ENCODE measurements around the gene RIN3. TPM values are rescaled to one million over a fixed set of nuclear protein-coding genes. Genes with fewer than 3 reads are reported as not detected.

RIN3 gene
- total RNA-seq, 4 donors from 2014 or later = 3.0 to 8.7 (median 7.5) TPM

DNA sequence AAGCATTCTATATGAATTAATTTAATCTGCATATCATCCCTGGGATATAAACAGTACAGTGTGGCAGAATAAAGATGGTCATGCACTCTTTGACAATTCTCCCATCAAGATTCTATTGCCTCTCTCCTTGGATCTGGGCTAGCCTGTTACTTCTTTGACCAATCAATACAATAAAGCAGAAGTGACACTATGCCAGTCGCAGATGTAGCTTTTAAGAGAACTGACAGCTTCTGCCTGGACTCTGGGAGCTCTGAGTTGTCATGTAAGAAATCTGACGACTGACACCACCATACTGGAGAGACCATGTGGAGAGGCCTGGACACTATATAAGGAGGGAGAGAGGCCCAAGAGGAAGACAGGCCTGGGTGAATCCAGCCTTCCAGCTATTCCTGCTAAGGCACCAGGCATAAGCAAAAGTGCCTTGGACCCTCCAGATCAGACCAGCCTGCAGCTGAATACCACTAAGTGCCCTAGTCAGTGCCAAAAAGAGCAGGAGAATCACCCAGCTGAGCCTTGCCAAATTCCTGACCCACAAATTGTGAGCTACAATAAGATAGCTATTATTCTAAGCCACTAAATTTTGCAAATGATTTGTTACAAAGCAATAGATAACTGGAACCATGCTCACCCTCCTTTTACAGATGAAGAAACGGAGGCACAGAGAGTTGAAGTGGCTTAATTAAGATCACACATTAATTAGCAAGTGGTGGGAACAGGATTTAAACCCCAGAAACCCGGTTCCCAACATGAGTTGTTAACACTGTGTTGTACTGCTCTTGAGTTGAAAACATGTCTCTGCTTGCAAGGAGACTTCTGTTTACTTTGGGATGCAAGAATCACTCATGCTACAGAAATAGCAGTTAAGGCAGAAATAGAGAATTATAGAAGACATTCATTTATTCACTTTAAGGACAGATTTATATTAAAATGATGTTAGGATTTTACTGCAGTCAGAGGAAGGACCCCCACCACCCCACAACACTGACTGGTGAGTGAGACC, 84.6 kb downstream of the RIN3 start:
- no peak for TF ChIP-seq POLR2A (IDR thresholded peaks at IDR 0.05)
- TF ChIP-seq, protein P1, sequence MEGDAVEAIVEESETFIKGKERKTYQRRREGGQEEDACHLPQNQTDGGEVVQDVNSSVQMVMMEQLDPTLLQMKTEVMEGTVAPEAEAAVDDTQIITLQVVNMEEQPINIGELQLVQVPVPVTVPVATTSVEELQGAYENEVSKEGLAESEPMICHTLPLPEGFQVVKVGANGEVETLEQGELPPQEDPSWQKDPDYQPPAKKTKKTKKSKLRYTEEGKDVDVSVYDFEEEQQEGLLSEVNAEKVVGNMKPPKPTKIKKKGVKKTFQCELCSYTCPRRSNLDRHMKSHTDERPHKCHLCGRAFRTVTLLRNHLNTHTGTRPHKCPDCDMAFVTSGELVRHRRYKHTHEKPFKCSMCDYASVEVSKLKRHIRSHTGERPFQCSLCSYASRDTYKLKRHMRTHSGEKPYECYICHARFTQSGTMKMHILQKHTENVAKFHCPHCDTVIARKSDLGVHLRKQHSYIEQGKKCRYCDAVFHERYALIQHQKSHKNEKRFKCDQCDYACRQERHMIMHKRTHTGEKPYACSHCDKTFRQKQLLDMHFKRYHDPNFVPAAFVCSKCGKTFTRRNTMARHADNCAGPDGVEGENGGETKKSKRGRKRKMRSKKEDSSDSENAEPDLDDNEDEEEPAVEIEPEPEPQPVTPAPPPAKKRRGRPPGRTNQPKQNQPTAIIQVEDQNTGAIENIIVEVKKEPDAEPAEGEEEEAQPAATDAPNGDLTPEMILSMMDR (IDR thresholded peaks at IDR 0.05) = no peak
- peak in 1 of 2 donors; percentile 6 for DNase-seq (ENCODE audit: low spot score in 2 of 2)
- no peak overlapping the region for H3K4me3 ChIP-seq (ENCODE audit: low read depth, poor library complexity, severe bottlenecking)
- intact Hi-C loops (cut with DNase I; ENCODE audit: low total_unique reads) = no loop called here
- 75 to 86% methylated on average over 4 of the region's 4 CpGs for WGBS, 2 donors

DNA sequence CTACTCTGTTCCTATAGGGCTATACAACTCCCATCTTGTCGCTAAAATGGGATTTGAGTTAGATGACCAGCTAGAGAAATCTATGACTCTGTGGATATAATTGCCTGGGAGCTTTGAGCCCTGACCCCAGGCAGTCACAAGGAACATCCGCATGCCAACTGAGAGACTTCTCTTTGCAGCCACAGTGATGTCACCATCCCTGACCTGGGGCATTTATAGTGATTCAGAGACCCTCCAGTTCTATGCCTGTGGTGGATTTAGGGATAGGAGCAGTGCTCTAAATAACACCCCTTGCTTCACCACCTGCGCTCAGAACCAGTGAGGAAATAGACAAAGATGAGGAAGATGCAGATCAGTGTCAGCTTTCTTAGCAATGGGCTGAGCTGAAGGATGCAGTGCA, 86.2 kb downstream of the RIN3 start:
- WGBS, 2 donors = 84% methylated on average over 3 of the region's 3 CpGs
- no peak overlapping the region for H3K4me3 ChIP-seq (ENCODE audit: low read depth, poor library complexity, severe bottlenecking)
- intact Hi-C loops (cut with DNase I; ENCODE audit: low total_unique reads) = no loop called here

DNA sequence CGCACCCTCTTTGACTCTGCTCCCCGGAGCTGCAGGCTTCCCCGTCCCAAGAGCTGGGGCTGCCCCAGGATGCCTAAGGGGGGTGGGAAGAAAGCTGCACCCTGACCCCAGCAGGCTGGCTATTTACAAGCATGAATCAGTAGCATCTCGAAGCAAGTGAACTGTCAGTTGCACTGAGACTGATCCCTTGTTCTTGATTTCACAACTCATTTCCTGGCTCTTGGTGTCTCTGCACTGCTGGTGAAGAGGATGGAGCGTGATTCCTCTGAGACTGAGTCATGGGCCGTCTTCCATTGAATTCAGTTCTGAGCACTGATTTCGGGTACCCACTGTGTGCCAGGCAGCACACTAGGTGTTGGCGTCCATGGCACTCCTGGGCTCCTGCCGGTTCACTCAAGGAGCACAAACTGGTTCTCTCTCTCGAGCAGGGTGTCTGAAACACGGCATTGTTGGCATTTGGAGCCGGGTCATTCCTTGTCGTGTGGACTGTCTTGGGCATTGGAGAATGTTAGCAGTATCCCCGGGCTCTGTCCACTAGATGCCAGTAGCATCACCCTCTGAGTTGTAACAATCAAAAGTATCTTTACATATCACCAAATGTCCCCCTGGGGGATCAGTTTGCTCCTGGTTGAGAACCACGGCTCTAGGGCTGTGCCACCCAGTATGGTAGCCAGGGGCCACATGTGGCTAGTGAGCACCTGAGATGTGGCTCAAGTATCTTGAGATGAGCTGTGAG, 86.9 kb downstream of the RIN3 start:
- DNase-seq (ENCODE audit: low spot score in 2 of 2) = no peak
- no peak overlapping the region for H3K4me3 ChIP-seq (ENCODE audit: low read depth, poor library complexity, severe bottlenecking)
- intact Hi-C loops (cut with DNase I; ENCODE audit: low total_unique reads) = no loop called here
- 74 to 79% methylated on average over 15 of the region's 15 CpGs for WGBS, 2 donors
- TF ChIP-seq, protein P1 (IDR thresholded peaks at IDR 0.05) = no peak
- TF ChIP-seq POLR2A (IDR thresholded peaks at IDR 0.05) = no peak

More for the DNA sequence above, 86.2 kb downstream of the RIN3 start:
- TF ChIP-seq, protein P1 (IDR thresholded peaks at IDR 0.05) = no peak
- no peak for TF ChIP-seq POLR2A (IDR thresholded peaks at IDR 0.05)
- DNase-seq (ENCODE audit: low spot score in 2 of 2) = no peak

DNA sequence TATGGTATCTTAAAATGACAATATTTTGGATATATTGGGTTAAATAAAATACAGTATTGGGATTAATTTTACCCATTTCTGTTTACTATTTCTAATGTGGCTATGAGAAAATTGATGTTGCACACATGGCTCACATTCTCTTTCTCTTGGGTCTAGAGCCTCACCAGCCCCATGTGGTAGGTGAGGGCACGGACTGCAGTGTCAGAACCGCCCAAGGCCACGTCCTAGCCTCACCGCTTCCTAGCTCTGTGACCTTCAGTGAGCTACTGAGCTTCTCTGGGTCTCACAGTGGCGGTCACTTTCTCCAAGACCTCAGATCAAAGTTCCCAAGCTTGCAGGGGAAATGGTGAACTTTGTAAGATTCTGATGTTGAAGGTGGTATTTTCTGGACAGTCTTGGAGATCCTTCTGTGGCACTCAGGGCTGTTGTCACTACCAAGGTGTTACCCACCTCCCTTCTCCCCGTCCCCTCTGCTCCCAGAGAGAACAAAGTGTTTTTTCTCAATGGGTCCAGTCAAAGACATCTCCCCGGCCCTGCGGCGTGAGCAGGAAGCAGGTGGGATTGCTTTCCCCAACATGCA, 87.6 kb downstream of the RIN3 start:
- intact Hi-C loops (cut with DNase I; ENCODE audit: low total_unique reads) = no loop called here

DNA sequence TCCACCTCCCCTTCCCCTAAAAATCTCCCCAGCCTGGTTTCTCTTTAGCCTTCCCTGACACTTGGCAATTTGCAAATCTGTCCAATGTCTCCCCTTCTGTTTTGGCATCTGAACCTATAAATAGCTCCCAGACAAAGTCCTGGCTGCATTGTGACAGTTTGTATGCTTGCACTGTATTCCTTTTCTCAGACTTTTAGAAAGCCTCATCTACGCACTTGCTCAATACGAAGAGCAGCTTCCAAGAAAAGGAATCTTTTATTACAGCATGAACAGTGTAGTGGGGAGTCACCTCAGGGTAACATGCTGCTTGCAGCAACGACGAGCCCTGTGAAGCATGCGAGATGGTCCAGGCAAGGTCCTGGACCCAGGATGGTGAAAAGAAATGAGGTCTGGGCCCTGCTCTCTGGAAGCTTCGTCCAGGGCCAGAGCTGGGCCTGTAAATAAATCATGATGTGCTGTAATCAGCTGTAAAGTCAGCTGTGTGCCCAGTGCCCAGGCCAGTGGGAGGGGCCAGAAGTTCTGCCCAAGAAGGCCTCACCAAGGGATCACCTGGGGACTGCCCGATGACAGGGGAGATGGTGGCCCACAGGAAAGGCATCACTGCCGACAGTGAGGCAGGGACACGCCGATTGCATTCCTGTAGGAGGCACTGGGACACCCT, 88.3 kb downstream of the RIN3 start:
- TF ChIP-seq, protein P1 (IDR thresholded peaks at IDR 0.05) = no peak
- TF ChIP-seq POLR2A (IDR thresholded peaks at IDR 0.05) = no peak
- H3K4me3 ChIP-seq (ENCODE audit: low read depth, poor library complexity, severe bottlenecking) = no peak overlapping the region
- intact Hi-C loops (cut with DNase I; ENCODE audit: low total_unique reads) = no loop called here
- WGBS, 2 donors = 77 to 78% methylated on average over 10 of the region's 10 CpGs
- DNase-seq (ENCODE audit: low spot score in 2 of 2) = no peak

More for the DNA sequence above, 87.6 kb downstream of the RIN3 start:
- TF ChIP-seq, protein P1 (IDR thresholded peaks at IDR 0.05) = no peak
- TF ChIP-seq POLR2A (IDR thresholded peaks at IDR 0.05) = no peak
- H3K4me3 ChIP-seq (ENCODE audit: low read depth, poor library complexity, severe bottlenecking) = no peak overlapping the region
- peak in 1 of 2 donors; percentile 66 for DNase-seq (ENCODE audit: low spot score in 2 of 2)
- WGBS, 2 donors = 93 to 95% methylated on average over 9 of the region's 9 CpGs
